Islet precursor cell (in vitro differentiated cells): ENCODE data around the gene PPTC7.
"Not testable (repeated sequence)": the region's sequence is repeated elsewhere in the genome, so short reads cannot be mapped to it uniquely, and the experiment has no call there.

ENCODE experiments used
- DNase-seq: peaks from one replicate; pipeline ENCODE4 v3.0.0-alpha.2; 2018

PPTC7 gene

GRCh38 chr12:110532644-110533043, 50.5 kb downstream of the PPTC7 start:
- no peak for DNase-seq

- DNase-seq: no peak
Measured at GRCh38 chr12:110531741-110532333, 51.3 kb downstream of the PPTC7 start.

- DNase-seq: no peak
Measured at GRCh38 chr12:110530511-110530910, 52.6 kb downstream of the PPTC7 start.

GRCh38 chr12:110528277-110528839, 54.8 kb downstream of the PPTC7 start:
- DNase-seq: no peak

- not testable (repeated sequence) for DNase-seq
Measured at GRCh38 chr12:110520876-110521712, 62.0 kb downstream of the PPTC7 start.

GRCh38 chr12:110518014-110518413, 65.1 kb downstream of the PPTC7 start:
- DNase-seq: not testable (repeated sequence)

GRCh38 chr12:110516995-110517394, 66.1 kb downstream of the PPTC7 start:
- DNase-seq: no peak

- no peak for DNase-seq
Measured at GRCh38 chr12:110514363-110514762, 68.8 kb downstream of the PPTC7 start.

GRCh38 chr12:110513842-110514241, 69.3 kb downstream of the PPTC7 start:
- no peak for DNase-seq

GRCh38 chr12:110508071-110508586, 75.0 kb downstream of the PPTC7 start:
- no peak for DNase-seq

- DNase-seq: no peak
Measured at GRCh38 chr12:110505332-110505731, 77.8 kb downstream of the PPTC7 start.

GRCh38 chr12:110503432-110503831, 79.7 kb downstream of the PPTC7 start:
- DNase-seq: no peak

- DNase-seq: peak; percentile 100
Measured at GRCh38 chr12:110501752-110502738, 81.1 kb downstream of the PPTC7 start, which contains the start of the genes RAD9B and VPS29. Gene RAD9B (plus strand): TSS chr12:110502331. CDS start chr12:110502338, 7 bp downstream. Gene VPS29 (minus strand): TSS chr12:110502111. CDS start chr12:110502051, 60 bp downstream.

- no peak for DNase-seq
Measured at GRCh38 chr12:110501399-110501751, 81.7 kb downstream of the PPTC7 start.

GRCh38 chr12:110498984-110499706, 84.0 kb downstream of the PPTC7 start:
- no peak for DNase-seq
